ENCODE results near the gene CEP104.

Gene CEP104

GRCh38 chr1:3776231-3776961 is 80.6 kb downstream of the CEP104 start:
- no peak for DNase-seq

- DNase-seq, result peak; percentile 52
Observed at GRCh38 chr1:3775490-3776230, 81.4 kb downstream of the CEP104 start.

GRCh38 chr1:3774946-3775489 is 82.0 kb downstream of the CEP104 start:
- no peak for DNase-seq

GRCh38 chr1:3774276-3774945 is 82.6 kb downstream of the CEP104 start:
- DNase-seq, result no peak

- DNase-seq, result no peak
Observed at GRCh38 chr1:3773572-3774275, 83.3 kb downstream of the CEP104 start.

- no peak for DNase-seq
Observed at GRCh38 chr1:3772715-3773571, 84.1 kb downstream of the CEP104 start, which contains the start of gene SMIM1. SMIM1 (plus strand) TSS chr1:3772749; CDS start chr1:3775374, 2,625 bp downstream.

GRCh38 chr1:3772027-3772714 is 84.8 kb downstream of the CEP104 start:
- peak; percentile 66 for DNase-seq

GRCh38 chr1:3771108-3772026 is 85.6 kb downstream of the CEP104 start:
- DNase-seq, result no peak

- no peak for DNase-seq
Observed at GRCh38 chr1:3770047-3770765, 86.8 kb downstream of the CEP104 start.

GRCh38 chr1:3768811-3769390 is 88.1 kb downstream of the CEP104 start:
- no peak for DNase-seq

GRCh38 chr1:3767328-3767925 is 89.6 kb downstream of the CEP104 start:
- no peak for DNase-seq

GRCh38 chr1:3763351-3764125 is 93.5 kb downstream of the CEP104 start:
- DNase-seq, result no peak

GRCh38 chr1:3762873-3763228 is 94.2 kb downstream of the CEP104 start:
- no peak for DNase-seq

GRCh38 chr1:3762151-3762872 is 94.7 kb downstream of the CEP104 start:
- no peak for DNase-seq
